Measurements from ENCODE around the gene KIF26A.

KIF26A gene

DNA sequence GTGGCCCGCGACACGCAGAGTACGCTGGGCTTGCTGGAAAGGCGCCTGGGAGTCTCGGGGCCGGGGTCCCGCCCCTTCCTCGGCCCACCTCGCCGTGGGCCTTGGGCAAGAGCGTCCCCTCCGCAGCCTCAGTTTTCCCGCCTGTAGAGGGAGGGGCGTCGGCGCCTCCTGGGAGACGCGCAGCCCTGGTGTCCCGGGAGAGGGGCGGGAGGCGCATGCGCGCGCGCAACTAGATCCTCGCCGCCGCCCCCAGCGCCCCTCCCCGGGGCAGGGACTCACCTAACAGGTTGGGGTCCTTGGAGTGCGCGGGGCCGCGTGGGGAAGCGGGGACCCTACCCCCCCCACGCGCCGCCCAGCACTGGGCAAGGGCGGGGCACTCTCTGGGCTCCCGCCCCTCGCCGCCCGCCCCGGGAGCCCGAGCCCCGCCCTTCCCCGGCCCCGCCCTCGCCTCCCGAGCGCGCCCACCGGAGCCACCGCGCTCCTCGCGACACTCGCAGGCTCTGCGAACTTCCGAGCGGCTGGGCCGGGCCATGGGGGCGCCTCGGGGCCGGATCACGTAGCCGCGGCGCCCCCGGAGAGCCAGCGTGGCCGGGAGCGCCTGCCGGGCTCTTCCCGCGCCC is at the start of gene KIF26A:
Gene KIF26A (plus strand): TSS at position 490 of the 620 bp plus-strand sequence. CDS start 136 bp downstream, outside the sequence.
- TF ChIP-seq TAF1 (IDR thresholded peaks at IDR 0.05; ENCODE audit: low read depth) = 0 out of 2 replicates have a peak, but pooled peaks have one; percentile 8
- TF ChIP-seq, protein P1, sequence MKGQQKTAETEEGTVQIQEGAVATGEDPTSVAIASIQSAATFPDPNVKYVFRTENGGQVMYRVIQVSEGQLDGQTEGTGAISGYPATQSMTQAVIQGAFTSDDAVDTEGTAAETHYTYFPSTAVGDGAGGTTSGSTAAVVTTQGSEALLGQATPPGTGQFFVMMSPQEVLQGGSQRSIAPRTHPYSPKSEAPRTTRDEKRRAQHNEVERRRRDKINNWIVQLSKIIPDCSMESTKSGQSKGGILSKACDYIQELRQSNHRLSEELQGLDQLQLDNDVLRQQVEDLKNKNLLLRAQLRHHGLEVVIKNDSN (IDR thresholded peaks at IDR 0.05) = no peak

DNA sequence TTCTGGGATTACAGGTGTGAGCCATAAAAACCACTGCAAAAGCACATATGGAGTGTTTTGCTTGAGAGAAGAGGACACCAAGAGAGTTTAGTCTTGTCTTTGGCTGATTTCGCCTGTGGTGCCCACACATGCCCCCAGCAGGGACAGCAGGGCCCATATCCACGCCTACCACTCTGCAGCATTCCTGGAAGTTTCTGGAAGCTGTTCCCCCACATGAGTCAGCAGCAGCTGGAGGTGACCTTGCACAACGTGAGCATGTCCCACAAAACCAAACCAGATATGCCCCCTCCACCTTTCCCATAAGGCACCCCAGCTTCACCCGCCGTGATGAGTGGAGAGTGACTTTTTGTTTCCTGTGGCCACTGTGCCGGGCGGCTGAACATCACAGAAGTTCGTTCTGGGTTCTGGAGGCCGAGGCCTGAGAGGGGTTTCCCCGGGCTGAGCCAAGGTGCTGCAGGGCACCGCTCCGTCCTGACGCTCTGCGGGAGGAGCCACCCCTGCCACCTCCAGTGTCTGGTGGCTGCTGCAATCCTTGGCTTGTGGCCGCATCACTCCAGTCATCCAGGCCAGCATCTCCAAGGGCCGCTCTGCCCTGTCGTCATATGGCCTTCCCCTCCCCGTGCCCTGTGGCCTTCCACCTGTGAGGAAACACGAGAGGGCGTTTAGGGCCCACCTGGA is 48.2 kb upstream of the KIF26A start:
- TF ChIP-seq FOXM1 (IDR thresholded peaks at IDR 0.05; ENCODE audit: borderline replicate concordance, low read depth) (no peak), YY1 (IDR thresholded peaks at IDR 0.05; ENCODE audit: low read depth) (no peak), EGR1 (IDR thresholded peaks at IDR 0.05) (no peak), CREB1 (IDR thresholded peaks at IDR 0.05; ENCODE audit: low read depth) (no peak), CEBPB (IDR thresholded peaks at IDR 0.05) (no peak), NFIC (IDR thresholded peaks at IDR 0.05) (no peak), TAF1 (IDR thresholded peaks at IDR 0.05; ENCODE audit: low read depth) (no peak), TEAD4 (IDR thresholded peaks at IDR 0.05) (no peak), EP300 (IDR thresholded peaks at IDR 0.05; ENCODE audit: borderline replicate concordance) (no peak), ZBTB7A (IDR thresholded peaks at IDR 0.05; ENCODE audit: low read depth) (no peak), RAD21 (IDR thresholded peaks at IDR 0.05; ENCODE audit: low read depth) (no peak), TCF12 (IDR thresholded peaks at IDR 0.05; ENCODE audit: low read depth) (no peak)
- TF ChIP-seq, protein P2, sequence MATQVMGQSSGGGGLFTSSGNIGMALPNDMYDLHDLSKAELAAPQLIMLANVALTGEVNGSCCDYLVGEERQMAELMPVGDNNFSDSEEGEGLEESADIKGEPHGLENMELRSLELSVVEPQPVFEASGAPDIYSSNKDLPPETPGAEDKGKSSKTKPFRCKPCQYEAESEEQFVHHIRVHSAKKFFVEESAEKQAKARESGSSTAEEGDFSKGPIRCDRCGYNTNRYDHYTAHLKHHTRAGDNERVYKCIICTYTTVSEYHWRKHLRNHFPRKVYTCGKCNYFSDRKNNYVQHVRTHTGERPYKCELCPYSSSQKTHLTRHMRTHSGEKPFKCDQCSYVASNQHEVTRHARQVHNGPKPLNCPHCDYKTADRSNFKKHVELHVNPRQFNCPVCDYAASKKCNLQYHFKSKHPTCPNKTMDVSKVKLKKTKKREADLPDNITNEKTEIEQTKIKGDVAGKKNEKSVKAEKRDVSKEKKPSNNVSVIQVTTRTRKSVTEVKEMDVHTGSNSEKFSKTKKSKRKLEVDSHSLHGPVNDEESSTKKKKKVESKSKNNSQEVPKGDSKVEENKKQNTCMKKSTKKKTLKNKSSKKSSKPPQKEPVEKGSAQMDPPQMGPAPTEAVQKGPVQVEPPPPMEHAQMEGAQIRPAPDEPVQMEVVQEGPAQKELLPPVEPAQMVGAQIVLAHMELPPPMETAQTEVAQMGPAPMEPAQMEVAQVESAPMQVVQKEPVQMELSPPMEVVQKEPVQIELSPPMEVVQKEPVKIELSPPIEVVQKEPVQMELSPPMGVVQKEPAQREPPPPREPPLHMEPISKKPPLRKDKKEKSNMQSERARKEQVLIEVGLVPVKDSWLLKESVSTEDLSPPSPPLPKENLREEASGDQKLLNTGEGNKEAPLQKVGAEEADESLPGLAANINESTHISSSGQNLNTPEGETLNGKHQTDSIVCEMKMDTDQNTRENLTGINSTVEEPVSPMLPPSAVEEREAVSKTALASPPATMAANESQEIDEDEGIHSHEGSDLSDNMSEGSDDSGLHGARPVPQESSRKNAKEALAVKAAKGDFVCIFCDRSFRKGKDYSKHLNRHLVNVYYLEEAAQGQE (IDR thresholded peaks at IDR 0.05; ENCODE audit: low read depth) = no peak
- TF ChIP-seq, protein P3, sequence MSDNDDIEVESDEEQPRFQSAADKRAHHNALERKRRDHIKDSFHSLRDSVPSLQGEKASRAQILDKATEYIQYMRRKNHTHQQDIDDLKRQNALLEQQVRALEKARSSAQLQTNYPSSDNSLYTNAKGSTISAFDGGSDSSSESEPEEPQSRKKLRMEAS (IDR thresholded peaks at IDR 0.05) = no peak

DNA sequence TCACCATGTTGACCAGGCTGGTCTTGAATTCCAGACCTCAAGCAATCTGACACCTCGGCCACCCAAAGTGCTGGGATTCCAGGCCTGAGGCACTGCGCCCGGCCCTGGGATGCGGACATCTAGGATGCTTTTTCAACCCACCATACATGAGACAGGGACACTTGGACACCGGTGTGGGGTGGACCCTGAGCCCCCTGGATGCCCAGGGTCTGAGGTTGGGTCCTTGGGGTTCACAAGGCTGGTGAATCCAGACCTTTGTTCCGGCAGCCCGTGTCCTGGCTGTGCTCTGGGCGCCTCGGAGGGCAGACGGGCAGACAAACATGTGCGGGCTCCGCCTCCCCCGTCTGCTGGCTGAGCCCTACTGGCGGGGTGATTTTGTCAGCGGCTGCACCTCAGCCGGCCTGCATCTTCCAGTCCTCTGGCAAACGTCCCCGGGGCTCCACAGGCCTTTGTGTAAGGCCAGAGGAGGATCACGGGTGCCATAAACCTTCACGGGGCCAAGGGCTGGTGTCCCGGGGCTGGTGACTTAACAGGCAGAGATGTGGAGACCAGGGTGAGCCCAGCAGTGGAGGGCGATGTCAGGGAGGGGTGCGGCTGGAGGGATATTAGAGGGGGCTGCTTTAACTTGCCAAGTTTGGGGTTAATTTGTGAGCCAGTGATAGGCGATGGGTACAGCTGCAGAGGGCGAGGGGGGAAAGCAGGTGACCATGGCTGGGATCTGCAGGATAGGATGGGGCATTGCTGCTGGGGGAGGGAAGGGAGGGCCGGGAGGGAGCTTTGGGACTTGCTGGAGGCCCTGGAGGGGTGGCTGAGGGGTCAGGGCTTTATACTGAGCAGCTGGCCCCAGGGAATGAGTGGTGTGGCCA is 47.1 kb upstream of the KIF26A start:
- TF ChIP-seq RAD21 (IDR thresholded peaks at IDR 0.05; ENCODE audit: low read depth) (no peak), NFIC (IDR thresholded peaks at IDR 0.05) (no peak), YY1 (IDR thresholded peaks at IDR 0.05; ENCODE audit: low read depth) (no peak), TCF12 (IDR thresholded peaks at IDR 0.05; ENCODE audit: low read depth) (no peak), EP300 (IDR thresholded peaks at IDR 0.05; ENCODE audit: borderline replicate concordance) (no peak), FOXM1 (IDR thresholded peaks at IDR 0.05; ENCODE audit: borderline replicate concordance, low read depth) (no peak), TEAD4 (IDR thresholded peaks at IDR 0.05) (no peak), TAF1 (IDR thresholded peaks at IDR 0.05; ENCODE audit: low read depth) (no peak), ZBTB7A (IDR thresholded peaks at IDR 0.05; ENCODE audit: low read depth) (no peak), EGR1 (IDR thresholded peaks at IDR 0.05) (no peak), CEBPB (IDR thresholded peaks at IDR 0.05) (no peak), CREB1 (IDR thresholded peaks at IDR 0.05; ENCODE audit: low read depth) (no peak)
- TF ChIP-seq, protein P2 (IDR thresholded peaks at IDR 0.05; ENCODE audit: low read depth) = no peak
- TF ChIP-seq, protein P3 (IDR thresholded peaks at IDR 0.05) = no peak
- TF ChIP-seq, protein P1 (IDR thresholded peaks at IDR 0.05) = no peak

DNA sequence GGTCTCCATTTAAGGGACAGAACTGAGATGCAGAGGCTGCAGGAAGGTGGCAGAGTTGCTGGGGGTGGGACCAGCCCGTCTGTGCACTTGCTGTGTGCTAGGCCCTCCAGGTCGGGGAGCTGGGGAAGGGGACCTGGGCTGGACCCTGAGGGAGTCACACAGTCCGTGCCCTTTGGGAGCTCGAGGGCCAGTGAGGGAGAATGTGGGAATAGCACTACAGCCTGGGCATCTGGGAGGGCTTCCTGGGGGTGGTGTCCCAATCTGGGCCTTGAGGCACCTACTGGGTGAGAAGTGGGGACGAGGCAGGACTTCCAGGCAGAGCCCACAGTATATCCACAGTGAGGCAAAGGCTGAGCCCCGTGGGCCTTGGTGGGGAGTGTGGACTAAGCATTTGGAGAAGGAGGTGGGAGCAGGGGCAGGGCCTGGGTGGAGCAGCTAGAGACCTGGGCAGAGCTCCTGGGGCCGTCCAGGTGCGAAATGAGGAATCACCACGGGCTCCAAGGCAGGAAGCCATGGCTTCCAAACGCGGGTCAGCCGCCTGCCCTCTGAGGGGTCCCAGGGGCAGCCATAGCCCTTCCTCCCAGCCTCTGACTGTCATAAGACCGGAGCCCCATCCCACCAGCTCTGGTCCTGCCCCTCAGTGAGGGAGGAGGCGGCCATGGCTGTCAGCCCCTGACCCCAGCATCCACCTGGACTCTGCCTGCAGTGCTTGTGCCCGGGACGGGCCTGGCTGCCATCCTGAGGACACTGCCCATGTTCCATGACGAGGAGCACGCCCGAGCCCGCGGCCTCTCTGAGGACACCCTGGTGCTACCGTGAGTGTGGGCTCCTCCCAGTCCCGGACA is 46.2 kb upstream of the KIF26A start:
- TF ChIP-seq, protein P1 (IDR thresholded peaks at IDR 0.05) = no peak
- TF ChIP-seq CREB1 (IDR thresholded peaks at IDR 0.05; ENCODE audit: low read depth) = no peak
- TF ChIP-seq, protein P3 (IDR thresholded peaks at IDR 0.05) = no peak
- TF ChIP-seq EGR1 (IDR thresholded peaks at IDR 0.05) = no peak
- TF ChIP-seq YY1 (IDR thresholded peaks at IDR 0.05; ENCODE audit: low read depth) = no peak
- no peak for TF ChIP-seq CEBPB (IDR thresholded peaks at IDR 0.05)
- no peak for TF ChIP-seq NFIC (IDR thresholded peaks at IDR 0.05)

All from Ishikawa (cell line).